ENCODE results near the gene MT4. TPM values are rescaled to one million over a fixed set of nuclear protein-coding genes. Genes with fewer than 3 reads are reported as not detected.

MT4 gene
- total and polyA plus RNA-seq, 10 donors: not detected

DNA sequence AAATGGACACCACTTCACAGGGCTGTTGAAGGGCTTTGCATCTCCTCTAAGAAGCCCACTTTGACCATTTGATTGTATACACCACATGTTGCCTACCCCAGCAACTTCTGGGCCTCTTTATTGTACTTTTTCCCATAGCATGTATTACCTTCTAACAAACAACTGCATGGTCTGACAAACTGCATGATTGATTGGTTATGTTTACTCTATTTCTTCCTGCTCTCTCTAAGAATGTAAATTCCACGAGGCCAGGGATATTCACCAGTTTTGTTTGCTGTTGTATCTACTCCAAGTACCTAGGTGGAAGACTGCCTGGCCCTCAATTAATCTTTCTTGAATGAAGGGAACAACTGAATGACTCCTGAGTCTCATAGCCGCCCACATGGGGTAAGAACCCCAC lies 22.8 kb upstream of the MT4 start:
- Histone ChIP-seq H3K4me3 (no peak overlapping the region), H3K27ac (no peak overlapping the region), H3K9me3 (no peaks in the 10 kb centered on the region), H3K36me3 (no peaks in the 10 kb centered on the region), H3K27me3 (replicated peaks in 1 of 7) (peaks cover 0 to 19% (median 0%) of the 10 kb centered on the region in 7 donors), H3K4me1 (peaks cover 0 to 3% (median under 1%) of the 10 kb centered on the region in 6 donors)
- TF ChIP-seq POLR2A (IDR thresholded peaks at IDR 0.05) (no peak), POLR2AphosphoS5 (IDR thresholded peaks at IDR 0.05) (no peak), CTCF (IDR thresholded peaks at IDR 0.05 in 8 of 11, conservative IDR thresholded peaks at IDR 0.05 in 3 of 11) (no peak)
- WGBS, 5 donors: 18 to 54% (median 24%) methylated on average over 2 of the region's 2 CpGs
- intact Hi-C loops (cut with DNase I; ENCODE audit: low total_unique reads): no loop called here
- no peak for DNase-seq

GRCh38 chr16:56547120-56547948 lies 17.5 kb upstream of the MT4 start:
- H3K27ac ChIP-seq: peak overlapping the region in 1 of 8 donors; percentile 18
- no peaks in the 10 kb centered on the region for H3K36me3 ChIP-seq
- no peak for TF ChIP-seq POLR2A (IDR thresholded peaks at IDR 0.05)
- no peak for TF ChIP-seq POLR2AphosphoS5 (IDR thresholded peaks at IDR 0.05)
- TF ChIP-seq CTCF (IDR thresholded peaks at IDR 0.05 in 8 of 11, conservative IDR thresholded peaks at IDR 0.05 in 3 of 11): no peak
- intact Hi-C loops (cut with DNase I; ENCODE audit: low total_unique reads): no loop called here
- peaks cover 6 to 26% (median 14%) of the 10 kb centered on the region in 6 donors for H3K4me1 ChIP-seq
- no peak overlapping the region for H3K4me3 ChIP-seq
- H3K9me3 ChIP-seq: no peaks in the 10 kb centered on the region
- WGBS, 5 donors: 47 to 64% (median 57%) methylated on average over 12 of the region's 12 CpGs
- no peaks in the 10 kb centered on the region for H3K27me3 ChIP-seq (replicated peaks in 1 of 7)
- no peak for DNase-seq

- intact Hi-C loops (cut with DNase I; ENCODE audit: low total_unique reads): no loop called here
- H3K27me3 ChIP-seq (replicated peaks in 1 of 7): no peaks in the 10 kb centered on the region
- WGBS, 5 donors: 68 to 77% (median 73%) methylated on average over 4 of the region's 4 CpGs
- H3K36me3 ChIP-seq: no peaks in the 10 kb centered on the region
- TF ChIP-seq POLR2AphosphoS5 (IDR thresholded peaks at IDR 0.05) (no peak), POLR2A (IDR thresholded peaks at IDR 0.05) (no peak), CTCF (IDR thresholded peaks at IDR 0.05 in 8 of 11, conservative IDR thresholded peaks at IDR 0.05 in 3 of 11) (no peak)
- DNase-seq: no peak
- H3K27ac ChIP-seq: no peak overlapping the region
- H3K4me1 ChIP-seq: peaks cover 6 to 27% (median 14%) of the 10 kb centered on the region in 6 donors
- H3K9me3 ChIP-seq: no peaks in the 10 kb centered on the region
- no peak overlapping the region for H3K4me3 ChIP-seq
Observed at GRCh38 chr16:56547949-56548567, 16.8 kb upstream of the MT4 start.

GRCh38 chr16:56549161-56549560 lies 15.7 kb upstream of the MT4 start:
- H3K4me1 ChIP-seq: peaks cover 6 to 27% (median 14%) of the 10 kb centered on the region in 6 donors
- intact Hi-C loops (cut with DNase I; ENCODE audit: low total_unique reads): no loop called here
- TF ChIP-seq CTCF (IDR thresholded peaks at IDR 0.05 in 8 of 11, conservative IDR thresholded peaks at IDR 0.05 in 3 of 11) (no peak), POLR2AphosphoS5 (IDR thresholded peaks at IDR 0.05) (no peak), POLR2A (IDR thresholded peaks at IDR 0.05) (no peak)
- DNase-seq: no peak
- H3K27me3 ChIP-seq (replicated peaks in 1 of 7): peaks cover 0 to 5% (median 0%) of the 10 kb centered on the region in 7 donors
- no peak overlapping the region for H3K4me3 ChIP-seq
- no peaks in the 10 kb centered on the region for H3K36me3 ChIP-seq
- no peaks in the 10 kb centered on the region for H3K9me3 ChIP-seq
- H3K27ac ChIP-seq: no peak overlapping the region
